GM21723 (cell line): ENCODE measurements around the gene RAB6B.

Source experiments
- ATAC-seq: cut with Tn5 transposase; IDR thresholded peaks from one replicate; pipeline ENCODE4 v1.9.1; 2021; ENCODE audit warnings: mild to moderate bottlenecking, moderate library complexity; ENCODE audit not compliant: unreplicated experiment

RAB6B gene

DNA sequence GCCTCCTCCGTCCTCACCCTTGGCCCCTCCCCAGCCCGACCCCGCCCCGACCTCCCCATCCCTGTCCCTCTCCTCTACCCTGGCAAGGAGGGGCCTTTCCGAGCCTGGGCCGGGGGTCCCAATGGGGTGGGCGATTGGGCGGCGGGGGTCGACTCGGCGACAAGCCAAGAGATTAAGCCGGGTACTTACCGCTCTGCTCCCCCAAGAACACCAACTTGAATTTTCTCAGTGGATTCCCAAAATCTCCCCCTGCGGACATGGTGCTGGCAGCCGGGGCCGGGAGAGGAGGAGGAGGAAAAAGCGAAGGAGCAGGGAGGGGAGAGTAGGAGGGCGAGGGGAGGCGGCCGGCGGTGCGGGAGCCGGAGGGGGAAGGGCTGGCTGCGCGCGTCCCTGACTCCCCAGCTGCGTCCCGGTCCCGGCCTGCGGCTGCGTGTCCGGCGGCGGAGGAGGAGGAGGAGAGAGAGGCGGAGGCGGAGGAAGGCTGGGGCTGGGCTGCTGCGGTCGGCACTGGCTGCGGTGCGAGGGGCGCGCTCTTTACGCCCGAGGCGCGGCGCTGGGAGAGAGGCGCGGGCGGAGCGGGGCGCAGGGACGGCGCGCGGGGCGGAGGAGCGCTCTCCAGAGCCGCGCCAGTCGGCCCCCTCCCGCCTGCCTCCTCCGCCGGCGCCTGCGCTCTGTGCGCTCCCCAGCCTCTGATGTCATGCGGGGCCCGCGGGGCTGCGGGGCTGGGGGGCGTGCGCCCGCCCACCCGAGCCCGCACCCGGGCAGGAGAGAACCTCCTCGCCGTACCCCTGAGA, at the start of gene RAB6B:
Gene RAB6B, minus strand, starts transcription at position 675 of the 794 bp plus-strand sequence. Its CDS starts 416 bp downstream, at position 259.
- ATAC-seq: no peak

DNA sequence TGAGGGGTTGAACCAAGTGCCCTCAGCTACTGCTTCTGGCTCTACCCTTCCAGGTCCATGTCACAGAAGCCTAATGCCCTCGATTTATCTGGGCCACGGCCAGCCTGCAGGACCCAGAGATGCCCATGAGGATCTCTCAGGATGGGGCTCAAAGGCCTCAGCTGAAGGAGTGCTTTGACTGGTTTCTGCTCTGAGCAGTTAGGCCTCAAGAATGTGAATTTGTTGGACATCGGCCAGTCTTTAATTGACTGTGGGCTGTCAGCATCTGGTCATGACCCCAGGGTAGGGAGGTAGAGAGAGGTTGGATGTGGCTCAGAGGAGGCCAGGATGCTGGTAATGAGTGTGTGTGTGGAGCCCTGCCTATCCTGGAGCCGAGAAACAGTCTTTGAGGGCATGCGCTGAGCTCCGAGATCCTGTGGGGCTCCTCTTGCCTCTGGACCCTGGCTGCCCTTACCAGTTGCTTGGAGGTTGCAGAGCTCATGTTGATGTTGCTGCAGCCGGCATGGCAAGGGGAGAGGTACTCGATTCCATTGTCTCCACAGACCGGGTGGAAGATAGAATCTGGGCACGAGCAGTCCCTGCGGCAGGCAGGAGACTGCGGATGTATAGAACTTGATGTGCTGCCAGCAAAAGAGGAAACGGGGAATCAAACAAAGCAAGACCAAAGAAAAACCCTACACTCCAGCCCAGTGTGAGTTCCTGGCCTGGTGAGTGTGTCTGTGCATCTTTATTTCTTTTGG, 49.1 kb upstream of the RAB6B start:
- ATAC-seq: no peak

DNA sequence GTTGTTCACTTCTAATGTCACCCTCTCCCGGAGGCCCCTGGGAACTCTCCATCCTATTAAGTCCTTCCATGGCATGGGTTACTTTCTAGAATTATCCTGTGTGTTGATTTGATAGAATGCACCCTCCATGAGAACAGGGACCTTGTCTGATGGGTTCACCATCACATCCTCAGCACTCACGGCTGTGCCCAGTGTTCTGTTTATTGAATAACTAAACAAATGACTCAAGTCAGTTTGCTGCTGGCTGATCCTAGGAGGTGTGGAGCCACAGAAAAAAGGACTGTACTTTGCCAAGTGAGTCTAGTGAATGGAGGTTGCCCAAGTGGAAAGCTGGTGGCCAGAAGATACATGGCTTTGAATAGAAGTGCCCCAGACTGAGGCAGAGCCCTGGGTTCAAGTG, 48.5 kb upstream of the RAB6B start:
- ATAC-seq: no peak

DNA sequence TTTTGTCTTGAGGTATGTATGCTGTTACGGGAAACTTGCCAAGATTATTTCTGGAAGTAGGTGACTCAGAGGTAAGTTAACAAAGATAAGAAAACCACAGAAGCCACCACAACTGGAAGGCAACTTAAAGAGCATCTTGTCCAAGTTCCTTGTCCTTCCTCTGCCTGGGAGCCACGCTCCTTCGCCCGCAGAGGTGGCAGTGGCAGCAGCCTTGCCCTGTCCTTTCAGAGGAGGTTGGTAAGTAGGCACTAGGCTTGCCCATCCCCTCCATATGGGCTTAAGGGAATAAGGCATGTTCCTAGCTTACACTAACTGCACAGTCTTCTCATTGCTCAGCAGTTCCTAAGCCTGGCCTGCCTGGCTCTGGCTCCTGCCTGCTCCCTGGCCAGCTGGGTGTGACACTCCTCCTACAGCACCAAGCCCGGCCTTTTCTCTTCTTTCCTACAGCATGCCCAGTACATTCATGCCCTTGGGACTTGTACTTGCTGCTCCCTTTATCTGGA, 48.0 kb upstream of the RAB6B start:
- ATAC-seq: no peak

DNA sequence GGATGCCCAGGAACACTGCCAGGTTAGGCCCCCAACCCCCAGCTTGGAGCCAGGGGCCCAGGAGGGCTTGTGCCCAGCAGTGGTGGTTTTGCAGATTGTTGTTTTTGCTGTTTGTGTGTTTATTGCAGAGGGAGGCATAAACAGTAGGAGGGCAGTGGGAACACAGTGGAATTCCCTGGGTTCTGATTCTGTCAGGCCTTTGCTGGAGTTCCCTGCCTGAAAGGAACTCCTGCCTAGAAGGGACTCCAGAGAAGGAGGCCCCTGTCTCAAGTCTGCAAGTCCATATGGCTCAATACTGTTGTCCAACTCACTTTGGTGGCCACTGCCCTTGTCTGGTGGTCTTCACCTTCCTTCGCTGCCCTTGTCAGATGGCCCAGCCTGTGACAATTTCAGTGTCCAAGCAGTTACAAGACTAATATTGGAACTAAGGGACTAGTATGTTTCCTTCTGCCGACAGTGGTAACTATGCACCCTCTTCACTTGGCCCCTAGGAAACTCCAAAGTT, 47.4 kb upstream of the RAB6B start:
- no peak for ATAC-seq

DNA sequence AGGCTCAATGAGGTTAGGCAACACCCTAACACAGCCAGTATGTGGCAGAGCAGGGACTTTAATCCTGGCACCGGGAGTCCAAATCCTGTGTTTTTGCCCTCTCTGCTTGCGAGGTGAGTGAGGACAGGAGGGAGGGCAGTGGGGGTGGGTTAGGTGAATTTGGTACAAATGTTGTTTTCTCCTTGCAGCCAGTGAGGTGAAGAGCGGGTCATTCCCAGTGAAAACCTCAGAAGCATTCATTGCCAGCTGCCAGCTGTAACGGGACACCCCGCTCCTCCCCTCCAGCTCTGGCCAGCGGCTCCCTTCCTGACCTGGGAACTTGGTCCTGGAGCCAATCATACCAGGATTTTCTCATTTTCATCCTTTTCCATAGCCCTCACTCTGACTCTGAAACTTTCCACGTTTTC, 45.7 kb upstream of the RAB6B start:
- ATAC-seq: no peak

DNA sequence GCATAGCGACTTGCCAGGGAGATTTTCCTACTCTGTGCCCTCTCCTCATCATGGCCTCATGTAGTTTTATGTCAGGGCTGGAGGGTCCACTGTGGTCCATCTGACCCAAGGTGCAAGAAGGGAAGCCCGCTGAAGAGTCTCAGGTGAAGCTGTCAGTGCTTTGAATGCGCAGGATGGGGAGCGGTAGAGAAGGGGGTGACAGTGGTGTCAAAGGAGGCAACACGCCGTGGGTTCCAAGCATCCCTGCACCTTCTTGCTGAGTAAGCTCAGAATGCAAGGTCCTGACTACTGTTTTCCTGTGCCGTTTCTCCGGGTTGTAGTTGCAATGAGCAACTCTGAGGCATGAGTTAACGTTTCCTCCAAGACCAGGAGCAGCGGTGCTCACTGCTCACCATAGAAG, 44.9 kb upstream of the RAB6B start:
- ATAC-seq: no peak

DNA sequence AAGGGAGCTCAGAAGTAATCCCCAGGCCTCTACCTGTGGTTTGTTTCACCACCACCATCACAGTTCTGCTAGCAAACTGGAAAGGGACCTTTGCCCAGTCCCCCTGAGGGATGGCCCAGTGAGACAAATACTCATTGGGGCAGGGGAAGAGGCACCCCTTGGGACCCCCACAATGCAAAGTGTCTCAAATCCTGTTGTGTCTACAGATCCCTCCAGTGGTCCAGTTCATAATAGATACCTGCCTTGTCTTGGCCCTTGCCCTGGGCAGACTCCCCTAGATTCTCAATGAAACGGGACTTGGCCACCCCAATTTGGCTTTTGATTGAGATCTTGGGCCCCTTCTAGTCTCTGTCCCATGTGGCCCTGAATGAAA, 43.8 kb upstream of the RAB6B start:
- ATAC-seq: no peak

DNA sequence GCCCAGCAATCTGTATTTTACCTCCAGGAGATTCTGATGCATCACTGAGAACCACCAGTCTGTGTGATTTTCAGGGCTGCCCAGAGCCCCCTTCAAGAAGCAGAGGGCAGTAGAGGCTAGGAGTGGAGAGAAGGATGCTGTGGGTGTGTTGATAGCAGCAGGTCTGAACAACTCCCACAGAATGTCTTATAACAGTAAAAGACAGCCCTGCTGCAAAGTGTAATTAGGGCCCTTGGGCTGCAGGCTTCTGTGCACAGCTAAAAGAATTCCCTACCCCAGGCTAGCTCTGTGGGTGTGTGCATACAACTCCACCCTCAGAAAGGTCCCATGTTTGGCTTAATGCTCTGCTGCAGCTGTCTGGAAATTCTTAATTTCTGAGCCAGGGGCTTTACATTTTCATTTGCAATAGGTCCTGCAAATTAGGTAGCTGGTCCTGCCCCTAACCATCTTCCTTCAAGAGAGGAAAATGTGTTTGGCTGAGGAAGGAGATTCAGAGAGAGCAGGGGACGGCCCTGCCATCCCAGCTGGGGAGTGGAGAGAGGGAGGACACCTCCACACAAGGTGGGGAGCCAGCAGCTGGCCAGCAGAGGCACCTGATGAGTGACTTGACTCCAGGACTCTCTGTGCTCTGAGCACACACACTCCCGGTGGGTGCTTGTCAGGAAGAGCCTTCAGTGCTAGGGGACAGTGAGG, 43.2 kb upstream of the RAB6B start:
- ATAC-seq: no peak

DNA sequence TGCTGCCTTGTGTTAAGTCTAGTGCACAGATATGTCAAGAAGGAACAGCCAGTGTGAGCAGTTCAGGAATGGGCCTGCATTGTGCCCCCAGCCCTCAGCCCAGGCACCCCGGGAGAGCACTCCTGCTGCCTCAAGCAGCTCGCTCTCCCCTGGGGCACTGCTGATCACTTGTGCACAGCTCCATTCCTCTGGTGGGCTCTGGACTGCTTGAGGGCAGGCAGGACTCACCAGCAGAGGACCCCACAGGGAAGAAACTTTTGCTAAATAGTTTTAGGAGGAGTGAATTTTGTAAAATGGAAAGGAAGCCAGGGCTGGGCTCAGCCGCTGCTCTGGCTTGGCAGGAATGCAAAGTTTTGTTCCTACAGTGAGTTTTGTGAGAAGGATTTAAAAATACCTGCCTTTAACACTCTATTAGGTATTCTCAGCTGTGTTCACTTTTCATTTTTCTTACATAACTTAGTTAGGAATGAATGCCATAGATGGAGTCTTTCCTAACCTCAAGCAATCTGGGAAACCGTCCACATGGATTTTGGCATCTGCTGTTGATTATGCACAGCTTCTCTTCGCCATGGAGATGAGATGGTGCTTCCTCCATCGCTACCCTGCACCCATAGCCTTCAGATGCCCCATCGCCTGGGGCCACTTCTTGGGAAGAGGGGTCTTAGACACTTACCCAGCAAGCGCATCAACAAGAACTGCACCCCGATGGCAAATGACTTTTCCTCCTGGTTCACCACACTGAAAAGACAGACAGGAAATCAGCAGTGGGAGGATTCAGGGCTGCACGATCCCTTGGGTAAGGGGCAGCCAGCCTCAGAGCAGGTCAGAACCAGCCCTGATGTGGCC, 42.3 kb upstream of the RAB6B start:
- no peak for ATAC-seq

DNA sequence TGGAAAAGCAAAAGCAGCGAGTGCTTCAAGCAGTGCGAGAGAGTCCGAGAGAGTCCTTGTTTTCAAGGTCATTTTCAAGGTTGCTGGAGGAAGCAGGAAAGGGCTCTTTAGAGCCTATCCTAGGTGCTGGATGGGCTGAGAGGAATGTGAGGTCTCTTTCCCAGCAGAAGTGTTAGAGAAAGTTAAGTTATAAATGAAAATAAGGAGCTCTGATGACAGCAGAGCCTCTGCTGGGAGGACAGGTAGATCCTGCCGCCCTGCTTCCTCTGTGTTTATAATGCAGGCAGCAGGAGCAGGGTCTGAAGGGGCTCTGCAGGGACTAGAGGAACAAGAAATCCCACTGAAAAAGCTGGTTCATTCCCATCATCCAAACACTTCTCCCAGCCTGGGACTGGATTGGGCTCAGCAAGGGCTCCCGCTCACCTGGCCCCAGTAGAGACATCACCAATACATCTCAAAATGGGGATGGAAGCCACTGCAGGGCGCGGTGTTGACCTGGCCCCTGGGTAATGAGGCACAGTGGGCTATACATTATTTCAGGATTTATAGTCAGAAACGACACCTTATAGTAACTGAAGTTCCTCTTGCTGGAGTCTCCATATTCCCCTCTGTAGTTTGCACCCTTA, 41.5 kb upstream of the RAB6B start:
- ATAC-seq: no peak

DNA sequence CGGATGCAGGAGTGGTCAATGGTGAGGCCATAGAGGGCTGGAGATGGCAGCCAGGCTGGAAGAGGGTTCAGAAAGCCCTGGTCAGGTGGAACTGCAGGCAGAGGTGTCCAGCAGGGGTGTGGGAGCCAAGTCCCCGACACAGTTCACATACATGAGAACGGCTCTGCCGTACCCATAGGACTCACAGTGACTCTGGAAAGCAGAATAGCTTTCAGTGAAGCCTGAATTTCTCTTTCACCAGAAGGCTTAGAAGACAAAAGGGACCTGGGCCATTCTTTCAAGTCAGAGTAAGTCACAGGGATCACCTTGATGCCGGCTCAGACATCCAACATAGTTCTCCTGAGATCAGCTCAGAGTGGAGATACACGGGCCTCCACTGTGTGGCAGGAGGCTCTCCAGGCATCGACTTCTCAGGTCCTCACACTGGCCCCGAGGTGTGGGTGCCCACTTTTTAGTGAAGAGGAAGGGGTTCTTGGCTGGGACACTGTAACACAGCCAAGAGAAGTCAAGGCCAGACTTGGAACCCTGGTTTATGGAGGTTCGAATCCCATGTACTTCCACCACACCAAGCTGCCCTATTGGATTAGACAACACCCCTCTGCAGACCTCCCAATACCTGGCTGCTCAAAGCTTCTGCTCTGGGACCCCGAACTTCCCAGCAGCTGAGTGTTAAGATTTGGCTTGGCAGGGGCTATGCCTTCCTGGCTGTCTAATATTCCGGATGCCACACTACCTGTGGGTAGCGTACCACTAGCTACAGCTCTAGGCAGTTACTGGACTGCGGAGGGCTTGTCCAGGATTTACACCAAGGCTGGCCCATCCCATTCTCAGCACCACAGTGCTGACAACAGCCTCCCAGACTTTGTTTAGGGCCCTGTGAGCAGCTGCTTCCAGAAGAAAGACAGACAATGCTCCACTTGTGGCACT, 40.4 kb upstream of the RAB6B start:
- ATAC-seq: no peak

DNA sequence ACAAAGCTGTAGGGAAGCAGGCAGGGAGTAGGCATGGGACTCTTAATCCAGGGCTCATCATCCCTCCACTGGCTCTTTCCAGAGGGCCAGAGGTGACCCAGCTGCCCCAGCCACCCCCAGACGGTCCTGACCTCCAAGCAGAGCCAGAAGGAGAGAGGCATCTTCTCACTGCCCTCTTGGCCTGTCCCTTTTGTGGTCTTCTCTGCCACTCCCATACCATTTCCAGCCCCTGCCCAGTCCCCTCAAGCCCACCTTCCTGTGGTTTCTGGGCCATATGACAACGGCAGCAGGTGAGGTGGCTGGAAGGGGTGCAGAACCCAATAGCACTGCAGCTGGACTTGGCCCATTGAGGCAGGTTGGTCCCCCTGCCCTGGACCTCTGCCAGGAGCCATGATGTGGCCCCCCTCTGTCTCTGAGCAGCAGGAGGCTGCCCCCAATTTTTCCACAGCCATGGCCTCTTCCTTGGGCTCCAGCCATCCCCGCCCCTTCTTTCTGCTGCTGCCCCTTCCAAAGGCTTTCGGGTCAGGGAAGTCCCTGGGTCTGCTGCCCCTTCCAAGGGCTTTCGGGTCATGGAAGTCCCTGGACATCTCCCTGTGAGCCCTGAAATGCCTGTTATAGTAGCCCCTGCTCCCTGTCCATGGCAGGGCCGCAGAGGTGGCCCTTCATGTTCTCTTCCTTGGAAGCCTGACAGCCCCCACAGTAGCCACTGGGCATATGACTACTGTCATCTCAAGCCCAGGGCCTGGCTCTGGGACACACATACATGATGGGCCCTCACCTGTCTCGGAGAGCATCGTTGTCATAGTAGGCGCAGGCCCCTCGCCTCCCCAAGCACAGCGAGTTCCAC, 39.5 kb upstream of the RAB6B start:
- no peak for ATAC-seq

DNA sequence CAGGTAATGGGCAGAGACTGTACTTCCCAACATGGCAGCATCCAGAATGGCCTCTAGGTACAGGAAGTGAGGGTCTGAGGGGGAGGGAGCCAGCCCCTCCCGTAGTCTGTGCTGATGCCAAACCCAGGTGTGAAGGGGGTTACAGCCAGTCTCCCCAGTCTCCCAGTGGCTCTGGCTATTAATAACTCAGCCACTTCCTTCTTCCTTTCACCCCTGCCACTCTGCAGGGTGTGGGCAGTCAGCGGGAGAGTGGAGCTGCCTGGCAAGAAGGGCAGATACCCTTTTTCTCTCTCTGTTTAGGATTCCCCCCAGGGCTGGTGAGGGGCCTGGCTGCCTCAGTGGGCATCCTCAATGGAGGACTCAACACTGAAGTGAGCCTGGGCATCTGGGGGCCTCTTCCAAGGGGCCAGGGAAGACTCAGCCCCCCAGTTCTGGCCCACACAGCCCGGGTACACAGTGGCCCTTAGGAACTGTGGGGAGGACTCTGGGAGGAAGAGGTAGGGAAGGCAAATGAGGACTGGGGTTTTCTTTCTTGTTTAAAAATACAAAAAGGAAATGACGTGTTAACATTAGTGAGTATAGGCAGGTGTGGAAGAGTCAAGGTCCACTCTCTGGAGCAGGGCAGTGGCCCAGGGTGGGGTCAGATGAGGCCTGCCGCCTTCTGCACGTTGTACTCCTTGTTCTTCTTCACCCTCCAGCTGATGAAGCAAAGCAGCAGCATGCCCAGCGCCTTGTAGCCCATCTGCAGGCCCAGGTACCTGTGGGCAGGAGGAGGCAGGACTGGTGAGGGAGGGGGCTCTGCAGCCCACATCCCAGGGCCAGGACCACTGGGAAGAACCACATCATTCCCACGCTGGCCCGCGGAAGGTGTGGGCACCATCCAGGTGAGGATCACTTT, 38.6 kb upstream of the RAB6B start:
- ATAC-seq: no peak

DNA sequence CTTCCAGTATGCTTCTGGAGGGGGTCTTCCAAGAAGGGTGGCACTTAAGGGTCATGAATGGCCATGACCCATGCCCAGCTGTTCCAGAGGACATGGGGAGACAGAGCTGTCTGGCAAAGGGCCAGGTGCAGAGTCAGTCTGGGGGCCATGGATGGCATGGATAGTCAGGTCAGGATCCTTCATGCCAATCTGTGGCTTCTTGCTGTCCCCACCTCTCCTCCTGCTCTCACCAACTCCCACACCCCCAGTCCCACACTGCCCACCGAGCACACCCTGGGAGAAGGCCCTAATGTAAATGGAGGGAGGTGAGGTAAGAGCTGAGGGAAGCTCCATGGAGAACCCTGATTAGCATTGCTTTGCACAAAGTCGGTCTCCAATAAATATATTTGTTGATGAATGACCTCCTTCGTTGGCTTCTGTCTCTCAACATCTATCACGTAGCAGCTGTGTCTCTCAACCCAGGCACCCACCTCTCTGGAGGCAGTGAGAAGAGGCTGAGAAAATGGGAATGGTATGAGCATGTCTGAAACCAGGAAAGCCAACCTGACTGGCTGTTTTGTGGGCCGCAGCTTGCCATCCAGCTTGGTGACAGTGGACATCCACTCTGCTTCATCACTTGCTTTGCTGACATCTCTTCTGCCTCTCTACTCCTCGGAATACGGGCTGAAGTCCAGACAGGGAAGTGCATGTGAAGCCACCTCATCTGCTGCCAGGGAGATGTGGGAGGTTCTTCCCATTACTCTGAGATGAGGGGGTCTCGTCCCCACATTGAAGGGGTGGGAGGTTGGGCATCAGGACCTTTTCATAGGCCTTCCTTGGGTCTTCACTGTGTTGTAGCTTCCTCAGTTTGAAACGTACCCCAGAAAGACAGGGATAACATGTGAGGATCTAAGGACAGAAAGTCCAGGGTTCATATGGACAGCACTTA, 37.7 kb upstream of the RAB6B start:
- ATAC-seq: no peak

DNA sequence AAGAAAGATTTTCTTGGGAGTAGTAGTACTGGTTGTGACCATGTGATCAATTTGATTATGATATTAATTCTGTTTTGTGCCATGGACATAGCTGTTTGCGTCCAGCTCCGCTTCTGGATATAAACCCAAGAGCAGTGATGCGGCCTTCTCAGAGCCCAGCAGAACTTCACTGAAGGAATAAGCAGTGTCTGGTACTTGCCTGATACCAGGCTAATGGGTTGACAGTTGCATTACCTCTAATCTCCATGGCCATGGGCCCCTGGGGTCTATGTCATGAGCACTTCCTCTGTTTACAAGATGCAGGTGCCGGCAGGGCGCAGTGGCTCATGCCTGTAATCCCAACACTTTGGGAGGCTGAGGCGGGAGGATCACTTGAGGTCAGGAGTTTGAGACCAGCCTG, 36.3 kb upstream of the RAB6B start:
- ATAC-seq: no peak
